Common myeloid progenitor, CD34-positive (primary cell): ENCODE measurements around the gene EVA1B.

ENCODE experiments used
- CTCF ChIA-PET: fragments of 350-600 bp; sonication (Branson Sonifier 250); formaldehyde crosslinking; loops from one replicate; lab custom pipeline; 2021; ENCODE audit warnings: antibody characterized with exemption; lab: Charles Lee
- POLR2A ChIA-PET: fragments of 350-600 bp; sonication (Branson Sonifier 250); formaldehyde crosslinking; loops from one replicate; lab custom pipeline; 2021; ENCODE audit warnings: antibody characterized with exemption; lab: Charles Lee
- DNase-seq, 3 donors: peaks; one replicate each; pipeline versions ENCODE4 v3.0.0 to v3.0.0-alpha.2; 2013
- H3K27ac ChIP-seq, 2 experiments: 1 replicate in 1 of 2; 2 replicates in 1 of 2; pipeline ENCODE4 v1.7.0; 2013; ENCODE audit warnings: inconsistent platforms in 2 of 2, low read length in 2 of 2, mild to moderate bottlenecking in 2 of 2, low read depth in 1 of 2, moderate library complexity in 1 of 2; ENCODE audit not compliant: severe bottlenecking in 2 of 2, insufficient read depth in 1 of 2, poor library complexity in 1 of 2
- H3K27me3 ChIP-seq, 5 experiments: replicated peaks in 2 of 5; 1 replicate in 3 of 5; 2 replicates in 2 of 5; pipeline versions ENCODE4 v1.6.1 to v1.7.0; 2013; ENCODE audit warnings: low read length in 4 of 5, mild to moderate bottlenecking in 2 of 5, moderate library complexity in 2 of 5, inconsistent platforms in 1 of 5; ENCODE audit not compliant: insufficient read depth in 5 of 5, control insufficient read depth in 4 of 5
- H3K36me3 ChIP-seq, 4 experiments: 1 replicate in 2 of 4; 2 replicates in 2 of 4; pipeline versions ENCODE4 v1.6.1 to v1.7.0; 2013; ENCODE audit warnings: low read length in 3 of 4, control low read depth in 1 of 4, mild to moderate bottlenecking in 1 of 4; ENCODE audit not compliant: control insufficient read depth in 4 of 4, insufficient read depth in 4 of 4
- H3K4me1 ChIP-seq, 4 experiments: 1 replicate in 3 of 4; 2 replicates in 1 of 4; pipeline versions ENCODE4 v1.6.1 to v1.7.1; 2013; ENCODE audit warnings: low read length in 3 of 4, mild to moderate bottlenecking in 3 of 4, control low read depth in 1 of 4, inconsistent platforms in 1 of 4, moderate library complexity in 1 of 4; ENCODE audit not compliant: control insufficient read depth in 4 of 4, insufficient read depth in 4 of 4; ENCODE audit errors: control extremely low read depth in 1 of 4
- H3K4me3 ChIP-seq, 7 experiments: 1 replicate in 4 of 7; 2 replicates in 3 of 7; pipeline versions ENCODE4 v1.5.1 to v1.7.0; 2013; ENCODE audit warnings: mild to moderate bottlenecking in 7 of 7, low read length in 6 of 7, moderate library complexity in 6 of 7, inconsistent platforms in 2 of 7, low read depth in 2 of 7, control low read depth in 1 of 7; ENCODE audit not compliant: insufficient read depth in 4 of 7, control insufficient read depth in 1 of 7; ENCODE audit errors: extremely low read depth in 1 of 7
- H3K9me3 ChIP-seq, 5 experiments: 1 replicate in 4 of 5; 2 replicates in 1 of 5; pipeline versions ENCODE4 v1.6.1 to v1.7.1; 2013; ENCODE audit warnings: low read length in 4 of 5, mild to moderate bottlenecking in 2 of 5, inconsistent platforms in 1 of 5, low read depth in 1 of 5, moderate library complexity in 1 of 5; ENCODE audit not compliant: control insufficient read depth in 4 of 5, insufficient read depth in 2 of 5; ENCODE audit errors: control extremely low read depth in 1 of 5
- WGBS: methylation state at CpG from one replicate; pipeline ENCODE4 v1.1.5; 2013; ENCODE audit not compliant: insufficient coverage; 5-methylcytosine and 5-hydroxymethylcytosine counted together

Gene EVA1B

DNA sequence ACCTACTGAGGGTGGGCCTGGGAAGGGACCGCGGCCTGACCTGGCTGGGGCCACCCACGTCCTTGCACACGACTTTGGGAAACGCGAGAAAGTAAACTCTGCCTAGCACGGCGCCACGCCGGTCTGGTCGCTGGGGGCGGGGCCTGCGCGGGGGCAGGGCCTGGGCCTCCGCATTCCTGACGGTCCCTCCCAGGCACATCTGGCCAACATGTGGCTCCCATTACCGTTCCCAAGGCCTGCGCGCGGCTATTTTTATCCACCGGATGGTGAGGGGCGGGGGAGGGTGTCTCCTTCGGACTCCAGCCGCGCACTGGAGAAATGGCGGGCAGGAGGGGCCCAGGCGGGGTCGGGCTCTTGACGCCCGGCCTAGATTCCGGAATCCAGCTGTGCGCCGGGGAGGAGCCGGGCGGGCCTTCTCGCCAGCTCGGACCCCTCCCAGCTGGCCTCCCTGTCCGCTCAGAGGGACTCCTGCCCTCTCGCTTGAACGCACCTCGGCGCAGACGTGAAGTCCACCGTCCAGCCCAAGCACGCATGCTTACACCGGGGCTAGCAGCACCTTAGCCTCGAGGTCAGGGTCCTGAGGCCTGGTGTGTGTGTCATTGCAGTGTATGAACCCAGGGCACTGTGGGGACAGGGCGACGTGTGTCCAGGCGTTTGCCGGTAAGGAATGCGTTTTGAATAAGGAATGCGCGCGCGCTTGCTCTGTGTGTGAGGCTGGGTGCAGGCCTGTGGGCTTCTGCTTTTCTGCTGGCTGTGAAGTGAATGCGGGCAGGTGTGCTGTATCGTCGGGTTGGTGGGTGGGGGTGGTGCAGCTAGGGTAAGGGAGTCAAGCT lies 2.1 kb downstream of the EVA1B start:
- 15% methylated on average over 59 of the region's 59 CpGs for WGBS

DNA sequence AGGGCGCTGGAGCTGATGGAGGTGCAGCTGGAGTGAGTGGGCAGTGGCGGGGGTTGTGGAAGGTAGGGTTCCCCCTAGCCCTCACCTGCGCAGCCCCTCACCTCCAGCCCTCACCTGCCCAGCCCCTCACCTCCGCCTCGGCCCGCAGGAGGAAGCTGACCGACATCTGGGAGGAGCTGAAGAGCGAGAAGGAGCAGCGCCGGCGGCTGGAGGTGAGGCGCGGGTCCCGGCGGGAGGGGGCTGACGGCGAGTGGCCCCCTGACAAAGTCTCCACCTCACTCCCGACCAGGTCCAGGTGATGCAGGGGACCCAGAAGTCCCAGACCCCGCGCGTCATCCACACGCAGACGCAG lies 2.7 kb downstream of the EVA1B start:
- CTCF ChIA-PET: interaction anchor here (1.0 to 1.5 kb wide), 2 partner anchors 22 to 31 kb away, joined by 3 to 8 read pairs; no protein-coding TSS in a partner anchor
- H3K27ac ChIP-seq: peak overlapping the region in 1 of 2 experiments; percentile 43

More for the DNA sequence above, 2.1 kb downstream of the EVA1B start:
- Histone ChIP-seq H3K27ac (peak overlapping the region in 1 of 2 experiments; percentile 43), H3K9me3 (no peaks in the 10 kb centered on the region), H3K4me3 (peak overlapping the region in 6 of 7 experiments; percentile 35 to 86 (median 70)), H3K27me3 (no peaks in the 10 kb centered on the region), H3K4me1 (peaks cover 4 to 48% (median 46%) of the 10 kb centered on the region in 4 experiments), H3K36me3 (peaks cover 0 to 16% (median 1%) of the 10 kb centered on the region in 4 experiments)
- POLR2A ChIA-PET: interaction anchor here (1.1 kb wide), 1 partner anchor 29 kb away, joined by 3 read pairs; no protein-coding TSS in a partner anchor
- DNase-seq: peak in 2 of 3 donors; percentile 57 to 65
- CTCF ChIA-PET: interaction anchor here (1.5 kb wide), 1 partner anchor 21 kb away, joined by 8 read pairs; no protein-coding TSS in a partner anchor

DNA sequence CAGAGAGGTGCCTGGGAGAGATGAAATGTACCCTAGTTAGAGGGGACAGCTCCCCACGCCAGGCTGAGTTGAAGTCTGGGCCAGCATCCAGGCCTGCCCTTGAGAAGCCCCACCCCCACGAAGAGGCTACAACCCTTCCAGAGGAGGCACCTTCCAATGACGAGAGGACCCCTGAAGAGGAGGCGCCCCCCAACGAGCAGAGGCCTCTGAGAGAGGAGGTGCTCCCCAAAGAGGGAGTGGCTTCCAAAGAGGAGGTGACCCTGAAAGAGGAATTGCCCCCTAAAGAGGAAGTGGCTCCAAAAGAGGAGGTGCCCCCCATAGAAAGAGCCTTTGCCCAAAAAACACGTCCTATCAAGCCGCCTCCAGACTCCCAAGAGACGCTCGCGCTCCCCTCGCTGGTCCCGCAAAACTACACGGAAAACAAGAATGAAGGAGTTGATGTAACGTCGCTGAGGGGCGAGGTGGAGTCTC lies 3.1 kb downstream of the EVA1B start:
- no peaks in the 10 kb centered on the region for H3K9me3 ChIP-seq
- CTCF ChIA-PET: interaction anchor here (1.0 kb wide), 1 partner anchor 31 kb away, joined by 3 read pairs; no protein-coding TSS in a partner anchor
- peaks cover 0 to 16% (median 1%) of the 10 kb centered on the region in 4 experiments for H3K36me3 ChIP-seq
- WGBS: 4% methylated on average over 3 of the region's 16 CpGs
- H3K4me3 ChIP-seq: peak overlapping the region in 6 of 7 experiments; percentile 35 to 86 (median 70)
- H3K4me1 ChIP-seq: peaks cover 4 to 43% (median 40%) of the 10 kb centered on the region in 4 experiments
- H3K27ac ChIP-seq: peak overlapping the region in 1 of 2 experiments; percentile 43
- no peaks in the 10 kb centered on the region for H3K27me3 ChIP-seq
- POLR2A ChIA-PET: interaction anchor here (1.1 to 1.2 kb wide), 2 partner anchors 14 to 30 kb away, joined by 3 to 4 read pairs; partner anchors contain the start of gene SH3D21
- DNase-seq: peak; percentile 55 to 90 (median 86)

More for the DNA sequence above, 2.7 kb downstream of the EVA1B start:
- no peaks in the 10 kb centered on the region for H3K27me3 ChIP-seq
- H3K4me1 ChIP-seq: peaks cover 4 to 43% (median 41%) of the 10 kb centered on the region in 4 experiments
- POLR2A ChIA-PET: interaction anchor here (1.1 kb wide), 1 partner anchor 29 kb away, joined by 3 read pairs; no protein-coding TSS in a partner anchor
- H3K9me3 ChIP-seq: no peaks in the 10 kb centered on the region
- no peak for DNase-seq
- H3K36me3 ChIP-seq: peaks cover 0 to 16% (median 1%) of the 10 kb centered on the region in 4 experiments
- WGBS: 3% methylated on average over 20 of the region's 23 CpGs
- peak overlapping the region in 6 of 7 experiments; percentile 35 to 86 (median 70) for H3K4me3 ChIP-seq

DNA sequence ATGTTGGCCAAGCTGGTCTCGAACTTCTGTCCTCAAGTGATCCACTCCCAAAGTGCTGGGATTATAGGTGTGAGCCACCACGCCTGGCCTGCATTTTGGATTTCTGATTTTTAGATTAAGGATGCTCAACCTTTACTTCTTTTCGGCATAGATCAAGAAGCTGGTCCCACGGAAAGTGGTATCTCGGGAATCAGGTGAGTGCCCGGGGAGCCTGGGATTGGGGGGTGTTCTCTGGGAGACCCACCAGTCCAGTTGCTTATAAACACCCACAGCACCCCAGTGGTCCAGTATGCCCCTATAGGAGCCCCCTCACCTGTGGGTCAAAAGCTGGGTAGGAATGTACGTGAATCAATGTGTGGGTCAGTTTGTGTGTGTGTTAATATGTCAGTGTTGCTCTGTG lies 14.0 kb downstream of the EVA1B start:
- peaks cover 0 to 8% (median 0%) of the 10 kb centered on the region in 4 experiments for H3K36me3 ChIP-seq
- no peak for DNase-seq
- H3K27me3 ChIP-seq: no peaks in the 10 kb centered on the region
- H3K4me3 ChIP-seq: no peak overlapping the region
- CTCF ChIA-PET: interaction anchor here (0.8 to 3.5 kb wide), 3 partner anchors 9 to 59 kb away, joined by 3 to 10 read pairs (median 9); no protein-coding TSS in a partner anchor
- POLR2A ChIA-PET: no interaction called here
- no peaks in the 10 kb centered on the region for H3K9me3 ChIP-seq
- WGBS: 96% methylated on average over 3 of the region's 7 CpGs
- no peak overlapping the region for H3K27ac ChIP-seq
- peaks cover 0 to 36% (median 29%) of the 10 kb centered on the region in 4 experiments for H3K4me1 ChIP-seq

DNA sequence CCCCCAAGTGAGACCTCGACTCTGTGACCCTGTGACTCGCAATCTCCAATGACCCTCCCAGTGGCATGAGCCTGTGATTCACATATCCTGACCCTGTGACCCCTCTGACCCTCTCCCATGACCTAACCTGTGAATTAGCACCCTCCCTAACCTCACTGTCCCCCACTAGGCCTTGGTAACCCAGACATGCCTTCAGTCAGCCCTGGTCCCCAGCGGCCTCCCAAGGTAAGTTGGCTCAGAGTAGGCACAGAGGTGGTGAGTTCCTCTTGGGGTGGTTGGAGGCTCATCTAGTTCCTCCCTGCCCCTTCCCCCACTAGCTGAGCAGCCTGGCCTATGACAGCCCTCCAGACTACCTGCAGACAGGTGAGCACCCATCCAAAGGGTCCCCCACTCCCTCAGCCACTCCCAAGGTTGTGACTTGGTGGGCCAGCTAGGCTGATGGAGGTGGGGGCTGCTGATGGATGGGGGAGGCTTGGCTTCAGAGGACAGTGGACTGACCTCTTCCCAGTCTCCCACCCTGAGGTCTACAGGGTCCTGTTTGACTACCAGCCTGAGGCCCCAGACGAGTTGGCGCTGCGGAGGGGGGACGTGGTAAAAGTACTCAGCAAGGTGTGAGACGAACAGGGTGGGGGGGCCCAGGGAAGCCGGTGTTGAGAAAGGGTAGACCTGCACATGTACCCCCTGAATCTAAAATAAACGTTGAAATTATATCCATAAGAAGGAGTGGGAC lies 15.7 kb downstream of the EVA1B start:
- POLR2A ChIA-PET: interaction anchor here (1.5 kb wide), 2 partner anchors 12 to 159 kb away, joined by 3 to 4 read pairs; partner anchors contain the start of gene TRAPPC3
- no peak for DNase-seq
- Histone ChIP-seq H3K4me1 (peaks cover 0 to 50% (median 37%) of the 10 kb centered on the region in 4 experiments), H3K36me3 (peaks cover 0 to 21% (median 7%) of the 10 kb centered on the region in 4 experiments), H3K27ac (peak overlapping the region in 1 of 2 experiments; percentile 34), H3K4me3 (peak overlapping the region in 5 of 7 experiments; percentile 42 to 76 (median 75)), H3K27me3 (no peaks in the 10 kb centered on the region), H3K9me3 (no peaks in the 10 kb centered on the region)
- CTCF ChIA-PET: interaction anchor here (1.0 to 3.5 kb wide), 5 partner anchors 7 to 60 kb away, joined by 3 to 10 read pairs (median 5); no protein-coding TSS in a partner anchor
- WGBS: 90% methylated on average over 9 of the region's 10 CpGs

DNA sequence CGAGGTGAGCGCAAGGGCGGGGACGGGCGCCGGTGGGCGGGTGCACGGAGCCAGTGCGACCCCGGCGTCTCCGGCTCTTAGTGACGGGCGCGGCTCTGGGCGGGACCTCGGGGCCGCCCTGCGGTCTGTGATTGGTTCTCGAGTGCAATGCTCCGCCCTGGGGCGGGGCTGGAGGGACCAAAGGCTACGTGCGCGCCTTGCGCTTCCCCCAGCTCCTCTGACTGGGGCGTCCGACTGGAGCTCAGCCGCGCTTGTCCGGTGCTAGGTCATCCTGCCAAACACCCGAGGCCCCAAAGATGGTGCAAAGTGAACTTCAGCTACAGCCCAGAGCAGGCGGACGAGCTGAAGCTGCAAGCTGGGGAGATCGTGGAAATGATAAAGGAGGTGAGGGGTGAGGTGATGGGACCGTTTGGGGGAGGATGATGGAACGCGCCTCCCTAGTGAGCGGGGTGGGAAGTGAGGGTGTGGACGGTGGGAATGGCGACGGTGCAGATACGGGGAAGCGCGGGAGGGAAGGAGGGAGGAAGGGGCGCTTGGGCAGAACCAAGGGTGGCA lies 16.5 kb downstream of the EVA1B start:
- H3K27ac ChIP-seq: peak overlapping the region in 1 of 2 experiments; percentile 34
- DNase-seq: peak; percentile 88 to 94 (median 93)
- H3K27me3 ChIP-seq: no peaks in the 10 kb centered on the region
- H3K36me3 ChIP-seq: peaks cover 5 to 29% (median 14%) of the 10 kb centered on the region in 4 experiments
- WGBS: under 1% methylated on average over 26 of the region's 46 CpGs
- peak overlapping the region; percentile 42 to 76 (median 72) for H3K4me3 ChIP-seq
- ChIA-PET POLR2A (interaction anchor here (1.5 kb wide), 2 partner anchors 13 to 158 kb away, joined by 3 to 4 read pairs; partner anchors contain the start of gene TRAPPC3), CTCF (interaction anchor here (1.0 to 3.5 kb wide), 5 partner anchors 9 to 59 kb away, joined by 3 to 9 read pairs (median 5); no protein-coding TSS in a partner anchor)
- no peaks in the 10 kb centered on the region for H3K9me3 ChIP-seq
- peaks cover 0 to 55% (median 37%) of the 10 kb centered on the region in 4 experiments for H3K4me1 ChIP-seq
